Colonic mucosa (tissue), 4 donors: Measurements from ENCODE around the gene C11orf97. TPM values are rescaled to one million over a fixed set of nuclear protein-coding genes. Genes with fewer than 3 reads are reported as not detected.
"Not testable (repeated sequence)": the region's sequence is repeated elsewhere in the genome, so short reads cannot be mapped to it uniquely, and the experiment has no call there.

ENCODE experiments used
- DNase-seq: peaks from one replicate; pipeline ENCODE4 v3.0.0-alpha.2; 2020
- H3K27ac ChIP-seq: fragments of 200-600 bp; one replicate; pipeline ENCODE4 v1.8.0; 2021
- H3K27me3 ChIP-seq: fragments of 200-600 bp; one replicate; pipeline ENCODE4 v1.8.0; 2021
- H3K36me3 ChIP-seq: fragments of 200-600 bp; one replicate; pipeline ENCODE4 v1.8.0; 2021
- H3K4me1 ChIP-seq: fragments of 200-600 bp; one replicate; pipeline ENCODE4 v1.8.0; 2021; ENCODE audit warnings: mild to moderate bottlenecking
- H3K4me3 ChIP-seq: fragments of 200-600 bp; one replicate; pipeline ENCODE4 v1.8.0; 2021
- H3K9ac ChIP-seq, 2 donors: one replicate each; pipeline ENCODE4 v1.7.0; 2013; ENCODE audit warnings: control low read depth in 2 of 2, low read depth in 2 of 2, low read length in 2 of 2
- H3K9me3 ChIP-seq: fragments of 200-600 bp; one replicate; pipeline ENCODE4 v1.8.0; 2021
- CTCF ChIP-seq: fragments of 200-600 bp; IDR thresholded peaks from one replicate; pipeline ENCODE4 v1.8.0; 2022; ENCODE audit warnings: antibody characterized with exemption, mild to moderate bottlenecking
- intact Hi-C: fragments of 100-400 bp; cut with DNase I; formaldehyde crosslinking; loops from one replicate; pipeline ENCODE4 v1.14.1; 2022
- total RNA-seq, 2 donors: library from RNA; stranded (reverse); fragmentation: NEBNext Ultra II Directional in 1 of 2; extraction: Animal tissue kit (Norgen Biotek cat#: 25700) in 1 of 2; gene quantifications; one replicate each; pipeline ENCODE4 v1.2.1, GENCODE V29; 2021
- donor health status: healthy.
- donor health status: DM: no; HTN: no; CAD: no.
- donor health status: DM: no; HTN: no; CAD: no.

C11orf97 gene
- total RNA-seq, 2 donors from 2014 or later, result not detected

DNA sequence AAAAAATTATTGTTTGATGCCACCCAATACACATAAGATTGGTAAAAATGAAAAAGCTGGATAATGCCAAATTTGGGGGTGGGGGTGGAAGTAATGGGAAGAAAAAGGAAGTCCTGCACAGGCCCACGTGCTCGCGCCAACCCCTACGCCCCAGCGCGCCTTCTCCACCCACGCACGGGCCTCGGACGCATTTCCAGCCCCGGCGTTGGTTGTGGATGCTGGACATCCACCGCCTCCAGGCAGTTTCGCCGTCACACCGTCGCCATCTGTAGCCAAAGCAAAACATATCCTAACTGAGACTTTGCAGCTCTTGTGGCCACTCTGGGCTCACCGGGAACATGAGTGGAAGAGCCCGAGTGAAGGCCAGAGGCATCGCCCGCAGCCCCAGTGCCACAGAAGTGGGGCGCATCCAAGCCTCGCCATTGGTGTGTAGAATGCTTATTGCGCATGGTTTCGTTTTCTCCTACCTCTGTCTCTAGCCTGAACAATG, 55.0 kb downstream of the C11orf97 start, which contains the start of gene PIWIL4:
Gene PIWIL4 (plus strand): TSS at position 188 of the 490 bp plus-strand sequence. CDS start 151 bp downstream, at position 339.
- Histone ChIP-seq H3K4me3 (no peak within 1 kb of the TSS), H3K36me3 (no peaks in the 10 kb centered on the region), H3K27ac (no peak within 1 kb of the TSS), H3K27me3 (no peaks in the 10 kb centered on the region), H3K4me1 (no peaks in the 10 kb centered on the region), H3K9me3 (no peaks in the 10 kb centered on the region), H3K9ac (no peak within 1 kb of the TSS)
- intact Hi-C loops, result no loop called here
- DNase-seq, result no peak
- TF ChIP-seq CTCF, result no peak

- H3K27me3 ChIP-seq, result no peaks in the 10 kb centered on the region
- no peak overlapping the region for H3K4me3 ChIP-seq
- H3K9ac ChIP-seq, result no peak overlapping the region
- H3K36me3 ChIP-seq, result no peaks in the 10 kb centered on the region
- no peak for TF ChIP-seq CTCF
- no peaks in the 10 kb centered on the region for H3K9me3 ChIP-seq
- DNase-seq, result no peak
- no peaks in the 10 kb centered on the region for H3K4me1 ChIP-seq
- intact Hi-C loops, result no loop called here
- no peak overlapping the region for H3K27ac ChIP-seq
These were observed 55.9 kb downstream of the C11orf97 start for GRCh38 chr11:94568200-94568599.

DNA sequence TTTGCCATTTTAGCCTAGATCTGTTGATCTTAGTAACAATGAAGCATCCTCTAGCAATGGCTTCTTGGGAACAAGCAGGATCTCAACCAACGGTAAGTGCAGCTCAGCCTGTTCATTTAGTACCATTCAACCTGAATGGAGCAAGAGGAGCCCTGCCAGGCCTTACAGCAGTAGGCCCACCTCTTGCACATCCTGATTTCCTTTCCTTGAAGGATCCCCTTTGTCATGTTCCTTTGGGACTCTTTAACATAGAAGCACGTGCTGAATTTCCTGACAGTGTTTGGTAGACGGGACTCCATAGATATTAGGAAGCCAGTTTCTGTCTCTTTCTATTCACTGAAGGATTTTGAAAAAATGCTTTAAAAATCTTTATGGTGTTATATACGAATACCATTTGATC, 56.5 kb downstream of the C11orf97 start:
- Histone ChIP-seq H3K4me1 (no peaks in the 10 kb centered on the region), H3K36me3 (no peaks in the 10 kb centered on the region), H3K9ac (no peak overlapping the region), H3K27ac (no peak overlapping the region), H3K4me3 (no peak overlapping the region), H3K27me3 (no peaks in the 10 kb centered on the region), H3K9me3 (no peaks in the 10 kb centered on the region)
- intact Hi-C loops, result no loop called here
- TF ChIP-seq CTCF, result no peak
- no peak for DNase-seq

GRCh38 chr11:94572975-94573374, 60.7 kb downstream of the C11orf97 start:
- H3K36me3 ChIP-seq, intact Hi-C loops, H3K9me3 ChIP-seq, H3K4me1 ChIP-seq, DNase-seq, H3K4me3 ChIP-seq, H3K27me3 ChIP-seq, H3K27ac ChIP-seq, H3K9ac ChIP-seq: not testable (repeated sequence)

- H3K27me3 ChIP-seq, result no peaks in the 10 kb centered on the region
- TF ChIP-seq CTCF, result no peak
- intact Hi-C loops, result no loop called here
- H3K9ac ChIP-seq, result no peak overlapping the region
- no peaks in the 10 kb centered on the region for H3K4me1 ChIP-seq
- no peak for DNase-seq
- no peak overlapping the region for H3K27ac ChIP-seq
- no peak overlapping the region for H3K4me3 ChIP-seq
- no peaks in the 10 kb centered on the region for H3K9me3 ChIP-seq
- no peaks in the 10 kb centered on the region for H3K36me3 ChIP-seq
These were observed 62.1 kb downstream of the C11orf97 start for GRCh38 chr11:94574193-94574961.

DNA sequence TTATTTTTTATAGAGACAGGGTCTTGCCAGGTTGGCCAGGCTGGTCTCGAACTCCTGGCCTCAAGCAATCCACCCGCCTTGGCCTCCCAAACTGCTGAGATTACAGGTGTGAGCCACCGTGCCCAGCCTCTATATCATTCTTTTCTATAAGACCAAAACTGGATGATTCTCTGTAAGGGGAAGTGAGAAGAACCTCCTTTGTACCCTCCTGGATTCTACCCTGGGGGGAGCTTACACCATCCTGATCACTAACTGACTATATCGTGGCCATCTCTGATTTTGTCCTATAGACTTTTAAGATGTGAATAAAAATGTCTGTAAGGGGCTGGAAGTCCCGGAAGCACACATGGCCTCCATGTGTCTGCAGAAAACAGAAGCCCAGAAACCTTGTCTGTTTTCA, 64.0 kb downstream of the C11orf97 start:
- Histone ChIP-seq H3K9ac (no peak overlapping the region), H3K27ac (no peak overlapping the region), H3K36me3 (no peaks in the 10 kb centered on the region), H3K4me1 (no peaks in the 10 kb centered on the region), H3K27me3 (no peaks in the 10 kb centered on the region), H3K4me3 (no peak overlapping the region), H3K9me3 (no peaks in the 10 kb centered on the region)
- intact Hi-C loops, result no loop called here
- no peak for DNase-seq
- TF ChIP-seq CTCF, result no peak
